Sciatic nerve (tissue), 2 donors: ENCODE data around the gene PLEKHA8. TPM values are rescaled to one million over a fixed set of nuclear protein-coding genes. Genes with fewer than 3 reads are reported as not detected.
A peak's percentile ranks its signal among the peaks of the same experiment; 100 is the strongest.
"Not testable (repeated sequence)": the region's sequence is repeated elsewhere in the genome, so short reads cannot be mapped to it uniquely, and the experiment has no call there.

ENCODE experiments used
- ATAC-seq: fragments of 200-7000 bp; cut with Tn5 transposase; one replicate; pipeline ENCODE4 v1.9.1; 2020; ENCODE audit warnings: mild to moderate bottlenecking, moderate library complexity
- DNase-seq: peaks from one replicate; pipeline ENCODE4 v3.0.0-alpha.2; 2020; ENCODE audit warnings: low spot score
- intact Hi-C: fragments of 100-400 bp; cut with DNase I; formaldehyde crosslinking; loops from one replicate; pipeline ENCODE4 v1.14.2; 2022
- total RNA-seq: library from RNA; stranded (reverse); fragmentation: NEBNext Ultra II Directional; extraction: Animal tissue kit (Norgen Biotek cat#: 25700); gene quantifications from one replicate; pipeline ENCODE4 v1.2.1, GENCODE V29; 2021
- donor health status: DM: no; HTN: no; CAD: no.
- donor health status: DM: no; HTN: no; CAD: no.

PLEKHA8 gene
- total RNA-seq, 1 donor from 2014 or later = 16.9 TPM

DNA sequence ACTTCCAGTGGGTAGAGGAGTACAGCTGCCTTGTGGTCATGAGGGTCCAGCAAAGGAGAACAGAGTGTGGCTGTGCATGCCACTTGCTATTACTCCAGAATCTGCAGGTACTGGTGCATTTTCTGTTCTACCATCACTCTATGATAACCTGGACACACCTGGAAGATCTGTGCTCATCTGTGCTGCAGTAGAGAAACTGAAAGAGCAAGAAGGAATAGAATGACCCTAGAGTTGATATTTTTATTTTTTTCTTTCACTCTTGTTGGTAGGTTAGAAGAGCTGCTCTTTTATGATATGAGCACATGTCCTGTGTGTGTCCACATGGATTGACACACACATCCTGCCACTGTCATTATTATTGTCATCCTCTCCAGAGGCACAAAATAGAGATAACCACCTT, 58.3 kb downstream of the PLEKHA8 start:
- DNase-seq (no peak), ATAC-seq (no peak)
- intact Hi-C loops = no loop called here

DNA sequence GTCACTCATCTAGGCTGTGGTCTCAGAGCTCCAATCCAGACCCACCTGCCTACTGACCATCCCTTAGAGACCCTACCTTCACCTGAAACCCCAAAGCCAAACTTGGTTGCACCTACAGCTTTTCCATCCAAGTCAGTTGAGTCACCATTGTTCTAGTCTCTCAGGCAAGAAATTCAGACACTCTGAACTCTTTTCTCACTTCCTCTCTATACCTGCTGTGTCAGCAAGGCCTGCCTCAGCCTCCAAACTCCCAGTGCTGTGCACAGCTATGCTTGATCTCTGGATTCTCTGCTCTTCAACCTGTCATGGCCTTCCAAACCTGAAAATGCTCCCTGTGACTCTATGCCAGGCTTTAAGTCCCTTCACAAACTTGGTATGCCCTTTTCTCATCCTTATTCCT, 59.2 kb downstream of the PLEKHA8 start:
- intact Hi-C loops = no loop called here
- DNase-seq (no peak), ATAC-seq (no peak)

GRCh38 chr7:30088362-30088761, 60.1 kb downstream of the PLEKHA8 start:
- DNase-seq (no peak), ATAC-seq (no peak)
- intact Hi-C loops = no loop called here

- ATAC-seq = no peak
- intact Hi-C loops = no loop called here
- DNase-seq = no peak
Observed at GRCh38 chr7:30090111-30090510, 61.9 kb downstream of the PLEKHA8 start.

GRCh38 chr7:30091491-30091912, 63.3 kb downstream of the PLEKHA8 start:
- intact Hi-C loops = no loop called here
- ATAC-seq = peak; percentile 72
- DNase-seq = no peak

DNA sequence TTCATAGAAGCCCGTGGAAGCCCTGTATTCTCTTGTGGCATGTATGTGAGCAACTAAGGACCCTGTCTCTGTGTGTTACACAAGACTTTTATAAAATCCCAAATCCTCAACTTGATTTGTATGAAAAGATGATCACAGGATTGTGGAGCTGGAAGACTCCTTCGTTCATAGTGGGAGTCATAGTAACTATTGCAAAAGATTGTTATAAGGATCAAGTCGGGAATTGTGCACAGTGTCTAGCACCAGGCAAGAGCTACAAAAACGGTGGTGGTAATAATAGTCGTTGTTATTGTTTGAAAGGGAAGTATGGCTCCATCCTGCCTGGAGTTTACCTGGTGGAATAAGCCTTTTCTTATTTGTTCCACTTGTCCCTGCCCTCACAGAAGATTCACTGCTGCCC, 63.8 kb downstream of the PLEKHA8 start:
- intact Hi-C loops = no loop called here
- DNase-seq (no peak), ATAC-seq (peak; percentile 82)

GRCh38 chr7:30093420-30093952, 65.3 kb downstream of the PLEKHA8 start:
- intact Hi-C loops = no loop called here
- DNase-seq (peak; percentile 62), ATAC-seq (peak; percentile 94)

GRCh38 chr7:30098599-30098998, 70.4 kb downstream of the PLEKHA8 start:
- ATAC-seq, intact Hi-C loops, DNase-seq: not testable (repeated sequence)

- no peak for DNase-seq
- no peak for ATAC-seq
- intact Hi-C loops = no loop called here
Observed at GRCh38 chr7:30102281-30102680, 74.1 kb downstream of the PLEKHA8 start.

- DNase-seq (no peak), ATAC-seq (no peak)
- intact Hi-C loops = no loop called here
Observed at GRCh38 chr7:30104157-30104556, 75.9 kb downstream of the PLEKHA8 start.

- intact Hi-C loops = no loop called here
- ATAC-seq (no peak), DNase-seq (no peak)
Observed at GRCh38 chr7:30112103-30112713, 84.0 kb downstream of the PLEKHA8 start.

DNA sequence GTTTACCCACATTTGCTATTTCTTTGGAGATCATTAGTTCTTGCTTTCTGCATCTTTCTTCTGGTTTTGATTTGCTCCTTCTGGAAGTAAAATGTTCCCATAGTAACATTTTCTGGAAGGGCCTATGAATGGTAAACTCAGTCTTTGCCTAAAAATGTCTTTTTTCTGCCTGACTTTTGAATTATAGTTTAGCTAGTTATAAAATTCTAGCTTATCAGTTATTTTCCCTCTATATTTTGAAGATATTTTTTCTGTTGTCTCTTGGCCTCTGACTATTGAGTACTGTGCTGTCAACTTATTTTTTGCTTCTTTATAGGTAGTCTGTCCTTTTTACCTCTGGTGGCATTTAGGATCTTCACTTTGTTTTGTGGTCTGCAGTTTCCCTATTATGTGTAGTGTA, 84.9 kb downstream of the PLEKHA8 start:
- DNase-seq (no peak), ATAC-seq (no peak)
- intact Hi-C loops = no loop called here

- intact Hi-C loops = no loop called here
Observed at GRCh38 chr7:30114536-30115238, 86.5 kb downstream of the PLEKHA8 start.

GRCh38 chr7:30115709-30116297, 87.6 kb downstream of the PLEKHA8 start:
- no peak for ATAC-seq
- intact Hi-C loops = no loop called here
- DNase-seq = no peak

More at GRCh38 chr7:30114536-30115238, 86.5 kb downstream of the PLEKHA8 start:
- no peak for ATAC-seq
- DNase-seq = no peak

GRCh38 chr7:30116771-30117170, 88.6 kb downstream of the PLEKHA8 start:
- peak; percentile 44 for ATAC-seq
- DNase-seq = no peak
- intact Hi-C loops = no loop called here

GRCh38 chr7:30117896-30118295, 89.7 kb downstream of the PLEKHA8 start:
- ATAC-seq (no peak), DNase-seq (no peak)
- intact Hi-C loops = no loop called here

GRCh38 chr7:30119890-30120577, 91.8 kb downstream of the PLEKHA8 start:
- DNase-seq (no peak), ATAC-seq (no peak)
- intact Hi-C loops = no loop called here

DNA sequence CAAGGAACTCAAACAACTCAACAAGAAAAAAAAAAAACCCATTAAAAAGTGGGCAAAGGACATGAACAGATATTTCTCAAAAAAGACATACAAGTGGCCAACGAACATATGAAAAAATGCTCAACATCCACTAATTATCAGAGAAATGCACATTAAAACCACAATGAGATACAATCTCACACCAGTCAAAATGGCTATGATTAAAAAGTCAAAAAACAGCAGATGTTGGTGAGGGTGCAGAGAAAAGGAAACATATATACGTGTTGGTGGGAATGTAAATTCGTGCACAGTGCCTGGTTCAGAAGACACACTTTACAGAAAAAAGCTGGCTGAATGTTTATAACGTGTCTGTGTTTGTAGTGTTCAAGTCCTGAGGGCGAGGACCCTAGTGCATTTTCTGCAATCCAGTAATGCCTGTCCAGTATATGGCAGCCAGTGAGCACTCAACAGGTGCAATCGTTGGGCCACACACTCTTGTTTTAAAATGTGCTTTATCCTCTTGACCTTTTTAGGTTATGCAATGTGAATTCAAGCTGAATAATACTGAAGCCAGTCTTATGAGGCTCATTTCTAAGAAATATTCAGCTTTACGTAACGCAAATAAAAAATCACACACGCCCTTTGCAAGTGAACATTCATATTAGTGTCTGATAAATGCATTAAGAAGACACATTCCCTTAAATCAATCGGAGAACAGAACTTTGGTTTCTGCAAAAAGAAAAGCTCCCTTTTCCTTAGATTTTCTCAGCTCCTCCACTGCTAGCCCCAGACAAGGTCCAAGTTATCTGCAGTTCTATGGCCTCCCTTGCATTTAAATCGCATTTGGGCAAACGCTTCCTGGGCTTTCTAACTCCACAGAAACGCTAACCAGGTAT, 105.8 kb downstream of the PLEKHA8 start:
- intact Hi-C loops = no loop called here
- ATAC-seq = peak; percentile 14
- no peak for DNase-seq
